Activated T-helper 9 cell treated with anti-CD3 and anti-CD28 coated beads, Interleukin-2, amount 50 U/mL, for 16 hours (primary cell): Measurements from ENCODE around the gene BCAR1.
"Not testable (repeated sequence)": the region's sequence is repeated elsewhere in the genome, so short reads cannot be mapped to it uniquely, and the experiment has no call there.

Experiments used
- DNase-seq: peaks from one replicate; pipeline ENCODE4 v3.0.0-alpha.2; 2020; ENCODE audit warnings: low read depth

The BCAR1 gene

DNA sequence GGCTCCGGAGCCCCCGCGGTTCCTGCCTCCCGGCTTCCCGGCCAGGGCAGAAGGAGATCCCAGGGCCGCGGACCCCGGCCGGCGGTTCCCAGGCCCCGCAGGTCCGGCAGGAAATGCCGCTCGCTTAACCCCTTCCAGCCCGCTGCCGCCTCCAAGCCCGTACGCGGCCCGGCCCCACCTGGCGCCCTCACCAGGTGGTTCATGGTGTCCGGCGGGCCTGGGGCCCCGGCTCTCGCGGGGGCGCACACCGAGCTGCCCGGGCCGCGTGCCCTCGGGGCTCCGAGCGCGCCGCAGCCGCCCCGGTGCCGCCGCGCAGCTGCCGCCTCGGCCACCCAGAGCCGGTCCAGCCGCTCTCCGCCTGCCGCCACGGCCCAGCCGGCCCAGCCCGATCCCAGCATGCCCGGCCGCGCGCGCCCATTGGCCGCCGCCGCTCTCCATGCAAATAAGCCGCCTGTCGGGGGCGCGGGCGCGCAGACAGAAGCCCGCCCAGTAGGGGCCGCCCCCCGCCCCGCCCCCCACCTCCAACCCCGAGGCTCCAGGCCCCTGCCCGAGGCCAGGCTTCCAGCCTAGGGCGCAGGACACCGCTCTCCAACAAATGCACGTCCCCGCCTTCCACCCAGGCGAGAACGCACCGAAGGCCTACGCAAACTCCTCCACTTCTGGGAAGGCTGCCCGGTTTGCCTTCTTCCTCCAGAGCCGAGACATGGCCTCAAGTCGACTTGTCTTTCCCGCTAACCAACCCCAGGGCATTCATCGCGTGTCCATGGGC, at the start of gene BCAR1:
TSS of gene BCAR1 (minus strand) at position 345 of the 769 bp plus-strand sequence. CDS start at position 203, 142 bp downstream.
- no peak for DNase-seq

DNA sequence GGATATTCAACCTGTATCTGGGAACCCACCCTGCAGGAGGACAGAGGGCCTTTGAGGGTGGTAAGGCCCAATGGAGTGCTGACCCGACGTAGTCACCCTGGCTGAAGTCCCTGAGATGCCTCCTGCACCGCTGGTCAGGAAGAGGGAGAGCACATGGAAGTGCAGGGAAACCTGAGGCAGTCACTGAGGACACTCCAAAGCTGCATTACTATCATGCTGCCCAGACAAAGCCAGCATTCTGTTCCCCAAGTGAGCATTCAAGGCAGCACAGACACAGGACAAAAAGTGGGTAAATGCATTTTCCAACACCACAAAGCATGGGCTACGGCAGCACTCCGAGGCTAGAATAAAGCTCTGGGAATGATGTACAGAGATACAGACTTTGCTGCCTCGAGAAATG, 46.8 kb upstream of the BCAR1 start:
- DNase-seq = no peak

DNA sequence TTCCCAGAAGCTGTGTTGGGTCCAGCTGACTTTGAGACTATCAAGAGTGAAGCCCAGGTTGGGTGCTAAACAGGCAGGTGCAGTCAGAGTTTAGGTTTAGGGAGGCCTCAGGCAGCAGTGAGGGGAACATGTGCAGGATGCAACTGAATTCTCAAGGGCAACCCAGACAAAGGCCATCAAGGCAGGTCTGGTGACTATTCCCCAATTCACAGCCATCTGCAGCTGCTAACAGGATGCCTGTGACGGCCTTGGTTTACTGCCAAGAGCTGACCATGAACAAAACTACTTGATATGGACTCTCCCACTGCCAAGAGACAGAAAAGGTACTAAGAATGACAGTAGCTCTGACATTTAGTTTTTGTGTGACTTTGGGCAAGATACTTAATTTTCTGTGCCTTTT, 45.2 kb upstream of the BCAR1 start:
- DNase-seq = no peak

DNA sequence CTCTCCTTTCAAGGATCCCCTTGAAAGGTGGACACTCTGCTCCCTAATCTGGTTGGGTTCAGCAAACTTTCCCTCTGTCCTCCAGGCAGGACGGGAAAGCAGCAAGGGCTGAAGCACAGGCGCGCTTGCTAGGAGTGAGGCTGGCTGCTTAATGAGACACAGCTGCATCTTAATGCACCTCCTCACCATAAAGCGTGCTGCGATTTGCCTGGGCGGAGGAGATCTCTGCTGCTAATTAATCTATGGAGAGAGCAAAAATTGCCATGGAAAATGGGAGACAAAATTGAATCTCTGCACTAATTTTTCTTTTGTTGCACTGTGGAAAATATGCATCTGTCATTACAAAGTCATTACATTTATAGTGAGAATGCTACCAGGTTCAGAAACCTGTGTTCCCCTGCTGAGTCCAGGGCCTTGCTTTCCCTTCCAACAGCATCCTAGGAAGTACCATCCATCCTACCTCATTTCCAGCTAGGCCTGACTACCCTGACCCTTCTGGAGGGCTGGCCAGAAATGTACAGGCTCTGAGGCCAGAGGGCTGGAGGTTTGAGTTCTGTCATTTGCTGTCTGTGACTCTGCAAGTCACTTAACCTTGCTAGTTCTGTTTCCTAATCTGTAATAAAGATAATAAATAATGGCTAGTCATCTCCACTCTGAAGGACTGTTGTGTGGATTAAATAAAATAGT, 43.5 kb upstream of the BCAR1 start:
- no peak for DNase-seq

- DNase-seq = no peak
These were observed 42.3 kb upstream of the BCAR1 start for GRCh38 chr16:75293772-75294171.

DNA sequence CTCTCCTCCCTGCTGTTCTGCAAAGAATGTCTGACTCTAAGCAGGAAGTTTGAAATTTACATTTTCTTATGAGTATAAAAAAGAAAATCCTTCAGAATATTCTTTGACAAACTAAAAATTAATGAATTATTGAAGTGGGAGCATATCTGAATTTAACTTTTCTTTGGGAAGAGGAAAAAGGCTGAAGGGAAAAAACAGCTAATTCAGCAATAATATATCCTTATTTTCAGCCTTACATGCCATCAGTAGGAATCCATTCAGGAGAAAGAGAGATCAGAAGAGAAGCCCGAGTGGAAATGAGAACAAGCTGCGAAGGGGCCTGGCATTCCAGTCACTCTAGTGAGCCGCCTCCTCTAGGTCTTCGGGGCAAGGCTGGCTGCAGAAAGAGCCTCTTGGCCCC, 41.7 kb upstream of the BCAR1 start:
- DNase-seq = no peak

DNA sequence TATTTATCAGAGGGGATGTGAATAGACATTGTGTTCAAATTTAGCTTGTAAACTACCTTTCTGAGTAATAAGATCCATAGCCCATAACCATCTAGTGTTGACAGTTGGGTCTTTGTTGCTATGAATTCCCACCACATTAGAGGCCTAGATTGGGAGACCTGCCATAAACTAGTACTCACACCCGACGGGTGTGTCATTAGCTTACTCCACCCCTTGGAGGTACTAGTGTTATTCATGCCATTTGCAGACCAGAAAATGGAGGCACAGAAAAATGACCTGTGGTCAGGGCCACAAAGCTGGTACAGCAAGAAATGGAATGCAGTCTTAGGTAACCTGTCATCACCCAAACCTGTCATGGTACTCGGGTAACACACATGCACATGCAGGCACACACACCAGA, 41.3 kb upstream of the BCAR1 start:
- DNase-seq = no peak

DNA sequence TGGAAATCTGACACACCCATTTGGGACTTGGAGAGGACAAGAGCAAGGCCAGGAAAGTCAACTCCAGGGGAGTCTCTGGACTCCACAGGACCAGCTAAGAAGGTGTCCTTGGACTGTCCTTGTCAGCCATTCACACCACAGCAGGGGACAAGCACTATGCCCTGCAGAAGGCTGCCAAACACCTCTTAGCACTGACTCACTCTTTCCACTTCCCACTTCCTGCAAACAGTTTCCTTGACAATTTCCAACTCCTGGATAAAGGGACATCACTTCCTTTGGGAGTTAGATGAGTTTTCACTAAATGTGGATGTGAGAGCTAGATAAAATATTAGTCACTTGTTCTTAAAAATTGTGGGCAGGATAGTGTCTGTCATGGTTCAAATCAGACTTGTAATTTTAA, 37.8 kb upstream of the BCAR1 start:
- DNase-seq = no peak

DNA sequence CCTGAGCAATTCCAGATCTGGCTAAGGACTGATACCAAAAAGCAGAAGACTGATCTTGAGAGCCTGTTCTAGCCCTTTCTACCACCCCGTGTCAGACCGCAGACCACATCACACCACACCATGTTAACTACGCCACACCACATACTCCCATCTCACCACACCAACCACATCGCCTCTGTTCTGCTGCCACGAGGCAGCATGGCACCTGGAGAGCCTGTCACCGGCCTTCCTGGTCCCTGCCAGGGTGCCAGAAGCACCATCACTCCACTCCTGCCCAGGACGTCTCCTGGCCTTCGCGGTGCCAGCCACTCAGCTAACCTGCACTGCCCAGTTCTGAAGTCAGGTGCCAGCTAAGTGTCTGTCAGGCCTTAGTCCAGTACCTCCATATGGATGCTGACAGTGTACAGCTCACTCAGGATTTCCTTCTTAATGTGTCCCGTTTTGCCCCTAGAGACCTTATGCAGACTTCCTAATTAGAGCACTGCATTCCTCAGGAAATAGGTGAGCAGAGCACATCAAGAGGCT, 37.2 kb upstream of the BCAR1 start:
- DNase-seq = no peak

DNA sequence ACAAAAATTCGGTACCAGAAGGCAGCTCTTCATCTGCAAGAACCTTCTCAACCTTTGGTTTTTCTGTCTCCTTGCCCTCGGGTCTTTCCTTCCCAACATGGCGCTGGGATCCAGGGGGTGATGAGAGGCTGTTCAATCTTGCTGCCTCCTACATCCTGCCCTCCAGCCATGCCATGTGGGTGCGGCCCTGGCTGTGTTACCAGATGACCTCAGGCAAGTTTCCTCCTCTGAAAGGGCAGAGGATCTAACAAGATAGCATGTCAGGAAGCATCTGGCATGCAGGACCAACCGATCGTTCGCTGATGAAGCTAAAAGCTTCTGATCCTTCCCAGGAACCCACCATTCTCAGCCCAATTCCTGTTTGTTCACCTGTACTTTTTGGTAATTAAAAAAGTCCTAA, 36.8 kb upstream of the BCAR1 start:
- no peak for DNase-seq

DNA sequence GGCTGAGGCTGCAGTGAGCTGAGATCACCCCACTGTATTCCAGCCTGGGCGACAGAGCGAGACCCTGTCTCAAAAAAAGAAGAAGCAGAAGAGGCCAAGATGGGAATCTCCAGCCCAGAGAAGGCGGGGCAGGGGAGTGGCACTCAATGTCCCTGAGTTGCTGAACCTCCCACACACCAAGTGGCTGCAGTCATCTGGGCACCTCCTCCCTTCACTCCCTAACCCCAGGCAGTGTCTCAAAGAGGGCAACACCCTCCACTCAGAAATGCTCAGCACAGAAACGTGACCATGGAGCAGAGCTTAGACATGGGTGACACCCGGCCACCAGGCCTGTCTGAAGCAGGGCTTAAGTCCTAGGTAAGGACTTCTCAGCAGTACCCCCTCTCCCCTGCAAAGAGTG, 36.3 kb upstream of the BCAR1 start:
- no peak for DNase-seq

GRCh38 chr16:75286389-75286788, 35.0 kb upstream of the BCAR1 start:
- no peak for DNase-seq

GRCh38 chr16:75282466-75283281, 31.2 kb upstream of the BCAR1 start:
- DNase-seq = no peak

GRCh38 chr16:75281826-75282225, 30.4 kb upstream of the BCAR1 start:
- DNase-seq = no peak

GRCh38 chr16:75281009-75281408, 29.6 kb upstream of the BCAR1 start:
- not testable (repeated sequence) for DNase-seq

DNA sequence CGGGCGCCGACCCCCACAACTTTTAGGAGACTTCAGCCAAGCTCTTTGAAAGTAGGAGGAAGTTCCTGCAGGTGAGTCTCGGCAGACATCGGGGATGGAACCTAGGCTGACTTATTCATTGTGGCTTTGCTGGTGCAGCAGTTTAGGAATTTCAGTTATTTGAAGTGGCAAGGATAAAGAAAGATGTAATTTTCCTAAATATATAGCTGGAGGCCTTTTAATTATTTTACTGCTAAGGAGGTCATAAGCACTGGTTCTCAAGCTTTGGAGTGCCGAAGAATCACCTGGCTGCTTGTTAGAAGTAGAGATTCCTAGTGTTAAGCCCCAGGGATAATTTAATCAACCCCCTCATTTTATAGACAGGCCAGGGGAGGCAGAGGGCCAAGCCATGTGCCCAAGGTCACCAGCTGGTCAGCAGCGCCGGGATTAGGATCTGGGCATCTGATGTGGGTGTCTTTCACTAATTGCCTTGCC, 28.9 kb upstream of the BCAR1 start:
- no peak for DNase-seq

GRCh38 chr16:75279305-75279704, 27.9 kb upstream of the BCAR1 start:
- no peak for DNase-seq

DNA sequence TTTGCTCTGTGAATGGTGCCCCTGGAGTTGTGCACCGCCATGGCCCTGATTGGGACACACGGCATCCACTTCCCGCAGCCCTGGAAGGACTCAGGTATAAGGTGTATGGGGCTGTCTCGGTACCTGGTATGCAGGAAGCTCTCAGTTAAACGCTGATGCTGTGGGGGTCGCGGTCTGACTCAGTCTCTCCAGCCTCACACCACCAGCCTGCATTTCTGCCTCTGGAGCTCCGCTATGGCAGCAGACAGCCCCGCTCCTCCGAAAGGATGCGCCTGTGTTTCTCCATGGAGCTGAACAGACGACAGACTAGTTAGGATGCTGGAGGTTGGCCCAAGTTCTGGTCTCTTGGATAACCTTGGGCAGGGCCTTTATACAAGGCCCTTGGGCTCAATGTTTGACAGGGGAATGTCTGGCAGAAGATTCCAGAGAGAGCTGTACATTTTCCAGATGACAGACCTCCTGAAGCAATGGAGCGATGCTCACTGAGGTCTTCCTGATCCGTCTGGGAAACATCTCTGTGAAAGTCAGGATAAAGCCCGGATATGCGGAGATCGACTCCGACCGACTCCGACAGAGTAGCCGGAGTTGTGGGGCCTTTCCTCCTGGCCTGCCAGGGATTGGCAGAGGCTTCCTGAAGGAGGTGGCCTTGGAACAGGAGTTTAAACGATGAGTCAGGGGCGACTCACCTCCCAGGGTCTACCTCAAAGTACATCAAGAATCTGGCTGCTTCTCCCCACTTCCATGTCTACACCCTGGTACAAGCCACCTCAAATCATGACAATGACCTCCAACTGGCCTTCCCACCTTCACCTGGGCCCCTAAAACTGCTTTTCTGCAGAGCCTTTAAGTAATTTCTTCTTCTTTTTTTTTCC, 21.9 kb upstream of the BCAR1 start:
- no peak for DNase-seq

- DNase-seq = not testable (repeated sequence)
These were observed 21.2 kb upstream of the BCAR1 start for GRCh38 chr16:75272629-75273028.

GRCh38 chr16:75272097-75272551, 20.7 kb upstream of the BCAR1 start:
- DNase-seq = no peak

- DNase-seq = no peak
These were observed 20.1 kb upstream of the BCAR1 start for GRCh38 chr16:75271441-75272096.
